ENCODE data around the gene AATF. TPM values are rescaled to one million over a fixed set of nuclear protein-coding genes. Genes with fewer than 3 reads are reported as not detected.

AATF gene
- total RNA-seq, 1 donor from 2014 or later = 21.1 TPM

DNA sequence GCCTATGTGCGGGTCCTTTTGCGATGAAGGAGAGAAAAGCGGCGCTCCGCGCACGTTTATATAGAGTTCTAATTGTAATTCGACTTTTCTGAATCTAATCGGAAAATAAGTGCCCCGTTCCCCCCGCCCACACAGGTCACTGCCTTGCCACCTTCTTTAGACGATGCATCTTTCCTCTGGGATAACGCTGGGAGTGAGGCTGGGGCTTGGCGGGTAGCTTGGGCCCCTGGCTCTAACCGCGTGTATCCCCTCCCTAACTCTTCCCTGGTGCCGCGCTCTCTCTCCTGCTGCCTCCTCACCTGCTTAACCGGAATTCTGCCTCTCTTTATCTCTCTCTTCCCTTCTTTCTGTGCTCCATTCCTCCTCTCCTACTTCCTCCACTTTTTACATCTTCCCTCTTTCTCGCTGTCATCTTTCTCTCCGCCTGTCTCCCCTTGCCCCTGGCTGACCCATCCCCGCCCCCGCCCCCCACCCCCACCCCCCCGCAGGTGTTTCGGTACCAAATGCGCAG, 8.9 kb upstream of the AATF start:
- Histone ChIP-seq H3K9me3 (no peaks in the 10 kb centered on the region), H3K4me1 (peaks cover 58% of the 10 kb centered on the region), H3K4me3 (no peak overlapping the region), H3K36me3 (no peaks in the 10 kb centered on the region), H3K27me3 (peaks cover 64% of the 10 kb centered on the region), H3K27ac (no peak overlapping the region)
- intact Hi-C loops (cut with DNase I) = no loop called here
- TF ChIP-seq POLR2A (IDR thresholded peaks at IDR 0.05) (no peak), POLR2AphosphoS5 (IDR thresholded peaks at IDR 0.05; ENCODE audit: insufficient read depth in 1 of 2, low read depth in 1 of 2) (no peak)
- TF ChIP-seq, protein P1, sequence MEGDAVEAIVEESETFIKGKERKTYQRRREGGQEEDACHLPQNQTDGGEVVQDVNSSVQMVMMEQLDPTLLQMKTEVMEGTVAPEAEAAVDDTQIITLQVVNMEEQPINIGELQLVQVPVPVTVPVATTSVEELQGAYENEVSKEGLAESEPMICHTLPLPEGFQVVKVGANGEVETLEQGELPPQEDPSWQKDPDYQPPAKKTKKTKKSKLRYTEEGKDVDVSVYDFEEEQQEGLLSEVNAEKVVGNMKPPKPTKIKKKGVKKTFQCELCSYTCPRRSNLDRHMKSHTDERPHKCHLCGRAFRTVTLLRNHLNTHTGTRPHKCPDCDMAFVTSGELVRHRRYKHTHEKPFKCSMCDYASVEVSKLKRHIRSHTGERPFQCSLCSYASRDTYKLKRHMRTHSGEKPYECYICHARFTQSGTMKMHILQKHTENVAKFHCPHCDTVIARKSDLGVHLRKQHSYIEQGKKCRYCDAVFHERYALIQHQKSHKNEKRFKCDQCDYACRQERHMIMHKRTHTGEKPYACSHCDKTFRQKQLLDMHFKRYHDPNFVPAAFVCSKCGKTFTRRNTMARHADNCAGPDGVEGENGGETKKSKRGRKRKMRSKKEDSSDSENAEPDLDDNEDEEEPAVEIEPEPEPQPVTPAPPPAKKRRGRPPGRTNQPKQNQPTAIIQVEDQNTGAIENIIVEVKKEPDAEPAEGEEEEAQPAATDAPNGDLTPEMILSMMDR (IDR thresholded peaks at IDR 0.05) = no peak
- DNase-seq (ENCODE audit: extremely low spot score in 2 of 2) = no peak

DNA sequence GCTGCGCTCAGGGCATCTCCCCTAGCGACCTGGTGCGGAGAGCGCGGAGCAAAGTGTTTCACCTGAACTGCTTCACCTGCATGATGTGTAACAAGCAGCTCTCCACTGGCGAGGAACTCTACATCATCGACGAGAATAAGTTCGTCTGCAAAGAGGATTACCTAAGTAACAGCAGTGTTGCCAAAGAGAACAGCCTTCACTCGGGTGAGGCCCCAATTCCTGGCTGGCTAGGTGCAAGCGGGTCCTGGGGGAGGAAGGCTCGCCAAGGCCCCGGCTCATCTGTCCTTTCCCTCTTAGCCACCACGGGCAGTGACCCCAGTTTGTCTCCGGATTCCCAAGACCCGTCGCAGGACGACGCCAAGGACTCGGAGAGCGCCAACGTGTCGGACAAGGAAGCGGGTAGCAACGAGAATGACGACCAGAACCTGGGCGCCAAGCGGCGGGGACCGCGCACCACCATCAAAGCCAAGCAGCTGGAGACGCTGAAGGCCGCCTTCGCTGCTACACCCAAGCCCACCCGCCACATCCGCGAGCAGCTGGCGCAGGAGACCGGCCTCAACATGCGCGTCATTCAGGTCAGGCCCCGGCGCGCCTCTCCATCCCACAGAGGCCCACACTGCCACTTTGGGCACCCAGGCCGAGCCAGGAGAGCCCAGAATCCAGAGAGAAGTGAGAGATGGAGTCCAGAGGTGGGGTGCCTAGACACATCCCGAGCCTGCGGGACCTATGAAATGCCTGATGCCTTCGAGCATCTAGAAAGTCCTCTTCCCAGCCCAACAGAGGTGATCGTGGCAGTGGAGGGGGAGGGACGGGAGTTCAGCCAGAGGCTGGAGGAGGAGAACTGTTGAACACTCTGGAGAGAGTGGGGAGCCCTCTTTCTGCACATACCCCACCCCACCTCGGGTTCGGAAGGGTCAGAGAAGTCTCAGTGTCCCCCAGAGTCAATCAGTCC, 8.2 kb upstream of the AATF start:
- DNase-seq (ENCODE audit: extremely low spot score in 2 of 2) = no peak
- Histone ChIP-seq H3K27me3 (peaks cover 57% of the 10 kb centered on the region), H3K9me3 (no peaks in the 10 kb centered on the region), H3K27ac (no peak overlapping the region), H3K4me1 (peaks cover 50% of the 10 kb centered on the region), H3K36me3 (no peaks in the 10 kb centered on the region), H3K4me3 (no peak overlapping the region)
- intact Hi-C loops (cut with DNase I) = no loop called here
- TF ChIP-seq POLR2AphosphoS5 (IDR thresholded peaks at IDR 0.05; ENCODE audit: insufficient read depth in 1 of 2, low read depth in 1 of 2) (no peak), POLR2A (IDR thresholded peaks at IDR 0.05) (no peak)
- TF ChIP-seq, protein P1 (IDR thresholded peaks at IDR 0.05) = no peak

DNA sequence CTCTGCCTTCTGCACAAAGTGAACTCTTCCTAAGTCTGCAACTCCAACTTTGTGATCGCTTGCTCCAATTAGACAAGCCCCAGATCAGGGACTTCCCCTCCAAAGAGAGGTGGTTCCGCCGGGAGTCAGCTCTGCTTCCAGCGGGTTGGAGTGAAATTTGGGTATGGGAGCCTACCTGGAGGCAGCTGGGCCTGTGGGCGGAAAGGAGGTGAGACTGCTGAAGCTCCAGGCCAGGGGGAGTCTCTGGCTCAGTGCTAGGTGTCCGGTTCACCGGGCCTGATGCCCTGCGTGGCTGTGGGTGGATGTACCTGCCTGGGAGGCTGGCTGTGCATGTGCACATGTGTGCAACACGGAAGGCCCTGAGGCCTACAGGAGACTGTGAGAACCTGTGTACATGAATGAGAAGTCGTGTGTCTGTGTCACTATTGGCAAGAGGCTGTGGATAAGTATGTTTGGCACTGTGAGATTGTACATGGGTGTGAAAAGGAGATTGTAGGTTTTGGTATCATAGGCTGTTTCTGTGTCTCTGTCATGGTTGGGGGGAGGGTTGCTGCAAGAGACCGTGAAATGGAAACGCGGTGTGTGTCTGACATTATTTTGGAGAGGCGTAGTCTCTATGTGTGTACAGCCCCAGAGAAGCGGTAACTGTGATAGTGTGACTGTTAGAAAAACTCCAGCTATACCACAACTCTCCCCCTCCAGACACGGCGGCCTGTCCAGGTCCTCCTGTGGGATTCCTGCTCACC, 7.3 kb upstream of the AATF start:
- Histone ChIP-seq H3K4me1 (peaks cover 42% of the 10 kb centered on the region), H3K27me3 (peaks cover 49% of the 10 kb centered on the region), H3K36me3 (no peaks in the 10 kb centered on the region), H3K9me3 (no peaks in the 10 kb centered on the region), H3K27ac (no peak overlapping the region), H3K4me3 (no peak overlapping the region)
- DNase-seq (ENCODE audit: extremely low spot score in 2 of 2) = no peak
- TF ChIP-seq POLR2A (IDR thresholded peaks at IDR 0.05) = no peak
- TF ChIP-seq, protein P1 (IDR thresholded peaks at IDR 0.05) = no peak
- TF ChIP-seq POLR2AphosphoS5 (IDR thresholded peaks at IDR 0.05; ENCODE audit: insufficient read depth in 1 of 2, low read depth in 1 of 2) = no peak
- intact Hi-C loops (cut with DNase I) = no loop called here

DNA sequence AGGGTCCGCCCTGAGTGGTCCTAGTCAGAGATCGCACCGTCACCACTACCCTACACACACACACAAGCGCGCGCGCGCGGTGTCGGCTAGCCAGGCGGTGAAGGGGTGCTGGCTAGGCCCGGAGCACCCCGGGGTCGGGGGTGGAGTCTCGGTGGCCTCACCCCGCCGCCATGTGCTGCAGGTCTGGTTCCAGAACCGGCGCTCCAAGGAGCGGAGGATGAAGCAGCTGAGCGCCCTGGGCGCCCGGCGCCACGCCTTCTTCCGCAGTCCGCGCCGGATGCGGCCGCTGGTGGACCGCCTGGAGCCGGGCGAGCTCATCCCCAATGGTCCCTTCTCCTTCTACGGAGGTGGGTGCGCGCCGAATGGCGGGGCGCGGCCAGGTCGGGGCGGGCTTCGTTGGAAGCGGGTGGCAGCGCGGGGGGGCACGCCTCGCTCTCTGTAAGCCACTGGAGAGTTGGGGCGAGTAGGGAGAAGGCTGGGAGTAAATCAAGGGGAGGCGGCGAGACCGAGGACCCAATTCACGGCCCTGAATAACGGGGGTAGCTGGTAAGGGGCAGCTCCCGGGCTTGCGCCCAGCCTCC, 6.6 kb upstream of the AATF start:
- no peaks in the 10 kb centered on the region for H3K9me3 ChIP-seq
- intact Hi-C loops (cut with DNase I) = no loop called here
- no peaks in the 10 kb centered on the region for H3K36me3 ChIP-seq
- no peak for DNase-seq (ENCODE audit: extremely low spot score in 2 of 2)
- H3K27me3 ChIP-seq = peaks cover 43% of the 10 kb centered on the region
- peaks cover 35% of the 10 kb centered on the region for H3K4me1 ChIP-seq
- no peak overlapping the region for H3K27ac ChIP-seq
- TF ChIP-seq, protein P1 (IDR thresholded peaks at IDR 0.05) = no peak
- TF ChIP-seq POLR2A (IDR thresholded peaks at IDR 0.05) (no peak), POLR2AphosphoS5 (IDR thresholded peaks at IDR 0.05; ENCODE audit: insufficient read depth in 1 of 2, low read depth in 1 of 2) (no peak)
- H3K4me3 ChIP-seq = peak overlapping the region in 1 of 2 donors; percentile 20
